GM23338 (cell line): ENCODE results near the gene TSR3. TPM values are rescaled to one million over a fixed set of nuclear protein-coding genes. Genes with fewer than 3 reads are reported as not detected.

Experiments used
- CREB1 ChIP-seq: fragments of 250-450 bp; sonication (Bioruptor Pico); IDR thresholded peaks from 2 replicates; pipeline ENCODE4 v1.5.0; 2020; ENCODE audit warnings: low read depth, mild to moderate bottlenecking, moderate library complexity
- ETS1 ChIP-seq: IDR thresholded peaks from 2 replicates; pipeline ENCODE4 v1.6.1; 2016; ENCODE audit warnings: antibody characterized with exemption
- EZH2phosphoT487 ChIP-seq: fragments of 200-600 bp; sonication (generic); IDR thresholded peaks from one replicate; pipeline ENCODE4 v1.8.1; 2018; ENCODE audit warnings: antibody characterized with exemption; ENCODE audit not compliant: unreplicated experiment
- NANOG ChIP-seq: IDR thresholded peaks from 2 replicates; pipeline ENCODE4 v1.6.1; 2016; ENCODE audit warnings: antibody characterized with exemption, borderline replicate concordance
- STAT1 ChIP-seq: IDR thresholded peaks from one replicate; pipeline ENCODE4 v1.6.1; 2016; ENCODE audit warnings: antibody characterized with exemption; ENCODE audit not compliant: unreplicated experiment
- ZNF114 ChIP-seq: fragments of 250-450 bp; sonication (Bioruptor Pico); IDR thresholded peaks from 2 replicates; pipeline ENCODE4 v1.5.0; 2020; ENCODE audit warnings: mild to moderate bottlenecking, moderate library complexity
- ZNF331 ChIP-seq: fragments of 250-450 bp; sonication (Bioruptor Pico); IDR thresholded peaks from 2 replicates; pipeline ENCODE4 v1.5.0; 2020; ENCODE audit warnings: low read depth, mild to moderate bottlenecking, moderate library complexity
- ZNF462 ChIP-seq: fragments of 250-450 bp; sonication (Bioruptor Pico); IDR thresholded peaks from 2 replicates; pipeline ENCODE4 v1.5.0; 2020; ENCODE audit warnings: mild to moderate bottlenecking, moderate library complexity
- polyA plus RNA-seq: library from polyadenylated mRNA; unstranded; fragments of >200 nt; fragmentation: Nextera tagmentation; extraction: Ambion mirVana; gene quantifications from 2 replicates; pipeline ENCODE4 v1.2.1, GENCODE V29; 2016
- total RNA-seq: library from RNA; depleted of rRNA; stranded (reverse); fragments of >200 nt; shearing (Covaris generic); gene quantifications from 2 replicates; pipeline ENCODE4 v1.2.3, GENCODE V29; 2014

The TSR3 gene
- total and polyA plus RNA-seq, 2 experiments from 2014 or later, result 58.5 to 97.3 TPM

- no peak for TF ChIP-seq ZNF462 (CRISPR knock-in tag)
- TF ChIP-seq CREB1 (CRISPR knock-in tag), result no peak
- no peak for TF ChIP-seq ZNF114
- no peak for TF ChIP-seq NANOG
- no peak for TF ChIP-seq EZH2phosphoT487
- TF ChIP-seq ZNF331, result no peak
- TF ChIP-seq STAT1, result no peak
- TF ChIP-seq ETS1, result no peak
Observed at GRCh38 chr16:1357906-1358566, 6.4 kb upstream of the TSR3 start (continued).
